ENCODE data around the gene GPR173.

DNA sequence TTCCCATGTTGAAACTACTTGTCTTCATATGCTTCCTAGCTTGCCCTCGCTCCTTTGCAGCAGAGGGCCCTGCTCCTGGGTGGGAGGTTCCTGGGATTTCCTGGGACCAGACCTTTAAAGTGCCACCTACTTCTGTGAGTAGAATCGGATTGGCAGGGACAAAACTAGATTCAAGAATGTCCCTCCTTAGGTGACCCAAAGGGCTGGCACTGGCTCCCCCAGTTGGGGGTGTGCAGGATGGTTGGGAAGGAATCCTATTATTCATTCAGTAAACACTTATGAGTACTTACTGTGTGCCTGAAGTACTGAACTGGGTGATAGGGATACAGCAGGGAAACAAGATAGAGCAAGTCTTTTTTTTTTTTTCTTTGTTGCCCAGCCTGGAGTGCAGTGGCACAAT lies 42.8 kb downstream of the GPR173 start:
- TF ChIP-seq, protein P1, sequence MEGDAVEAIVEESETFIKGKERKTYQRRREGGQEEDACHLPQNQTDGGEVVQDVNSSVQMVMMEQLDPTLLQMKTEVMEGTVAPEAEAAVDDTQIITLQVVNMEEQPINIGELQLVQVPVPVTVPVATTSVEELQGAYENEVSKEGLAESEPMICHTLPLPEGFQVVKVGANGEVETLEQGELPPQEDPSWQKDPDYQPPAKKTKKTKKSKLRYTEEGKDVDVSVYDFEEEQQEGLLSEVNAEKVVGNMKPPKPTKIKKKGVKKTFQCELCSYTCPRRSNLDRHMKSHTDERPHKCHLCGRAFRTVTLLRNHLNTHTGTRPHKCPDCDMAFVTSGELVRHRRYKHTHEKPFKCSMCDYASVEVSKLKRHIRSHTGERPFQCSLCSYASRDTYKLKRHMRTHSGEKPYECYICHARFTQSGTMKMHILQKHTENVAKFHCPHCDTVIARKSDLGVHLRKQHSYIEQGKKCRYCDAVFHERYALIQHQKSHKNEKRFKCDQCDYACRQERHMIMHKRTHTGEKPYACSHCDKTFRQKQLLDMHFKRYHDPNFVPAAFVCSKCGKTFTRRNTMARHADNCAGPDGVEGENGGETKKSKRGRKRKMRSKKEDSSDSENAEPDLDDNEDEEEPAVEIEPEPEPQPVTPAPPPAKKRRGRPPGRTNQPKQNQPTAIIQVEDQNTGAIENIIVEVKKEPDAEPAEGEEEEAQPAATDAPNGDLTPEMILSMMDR (IDR thresholded peaks at IDR 0.05): no peak
- TF ChIP-seq POLR2A (IDR thresholded peaks at IDR 0.05): no peak
